ENCODE data around the gene FDX1.

The FDX1 gene

DNA sequence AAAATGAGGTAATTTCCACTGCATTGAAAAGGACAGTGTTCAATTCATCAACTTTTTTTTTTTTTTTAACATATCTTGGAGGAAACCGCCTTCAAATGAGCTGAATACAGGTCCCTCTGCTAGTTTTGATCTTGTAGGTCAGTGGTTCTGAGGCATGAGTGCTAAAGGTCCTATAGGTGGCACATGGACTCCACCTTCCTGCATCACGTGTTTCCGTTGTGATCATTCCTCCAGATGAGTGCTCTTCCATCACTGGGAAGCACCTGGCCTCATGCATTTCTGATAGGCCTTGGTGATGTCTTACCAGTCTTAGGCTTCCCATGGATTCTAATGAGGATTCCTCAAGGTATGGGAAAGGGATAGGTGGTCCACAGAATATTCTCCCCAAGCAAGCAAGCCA, 37.8 kb downstream of the FDX1 start:
- DNase-seq (ENCODE audit: low spot score): no peak

DNA sequence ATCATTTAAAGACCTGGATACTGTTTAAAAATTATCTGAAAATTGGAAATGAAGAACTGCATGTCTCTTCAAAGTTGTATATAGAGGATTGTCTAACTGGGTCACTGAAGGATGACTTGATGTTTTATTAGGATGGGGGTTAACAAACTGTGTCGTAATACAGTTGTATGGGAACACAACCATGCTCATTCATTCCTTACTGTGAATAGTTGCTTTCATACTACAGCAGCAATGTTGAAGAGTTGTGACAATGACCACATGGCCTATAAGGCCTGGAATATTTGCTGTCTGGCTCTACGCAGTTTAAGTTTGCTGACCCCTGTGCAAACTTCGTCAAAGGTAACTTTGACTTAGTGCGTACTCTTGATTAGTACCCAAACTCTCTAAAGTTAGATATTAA, 38.4 kb downstream of the FDX1 start:
- no peak for DNase-seq (ENCODE audit: low spot score)

DNA sequence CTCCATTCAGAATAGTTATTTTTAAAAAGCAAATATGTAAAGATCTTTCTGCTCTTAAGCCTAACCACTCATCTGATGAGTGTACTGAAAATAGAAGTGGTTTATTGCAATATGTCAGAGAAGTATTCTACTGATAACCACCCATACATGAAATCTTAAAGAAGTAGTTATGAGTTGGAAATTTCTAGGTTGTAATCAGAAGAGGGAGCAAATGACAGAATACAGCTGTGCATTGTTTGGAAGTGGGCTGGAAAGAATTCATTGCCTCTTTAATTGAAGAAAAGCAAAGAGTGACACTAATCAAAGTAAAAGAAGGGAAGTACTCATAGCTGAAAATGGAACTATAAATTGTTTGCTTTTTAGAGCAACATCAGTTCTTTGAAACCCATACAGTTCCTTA, 39.4 kb downstream of the FDX1 start:
- DNase-seq (ENCODE audit: low spot score): no peak

DNA sequence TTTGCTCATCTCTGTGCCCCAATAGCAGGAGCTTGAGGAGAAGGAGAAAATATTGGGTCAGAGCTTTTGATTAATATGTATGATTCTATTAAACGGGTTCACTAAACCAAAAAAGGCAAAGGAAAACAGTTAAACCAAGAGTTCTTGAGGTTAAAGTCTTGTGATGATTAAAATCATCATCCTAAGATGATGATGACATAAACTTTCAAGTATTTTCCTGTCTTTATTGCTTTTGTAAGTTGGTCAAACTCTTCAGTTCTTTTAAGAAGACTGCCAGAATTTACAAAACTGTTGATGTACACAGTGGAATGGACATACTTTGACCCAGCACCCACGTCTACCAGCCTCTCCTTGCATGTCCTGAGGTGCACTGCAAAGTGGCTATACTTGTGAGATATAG, 41.0 kb downstream of the FDX1 start:
- DNase-seq (ENCODE audit: low spot score): no peak

DNA sequence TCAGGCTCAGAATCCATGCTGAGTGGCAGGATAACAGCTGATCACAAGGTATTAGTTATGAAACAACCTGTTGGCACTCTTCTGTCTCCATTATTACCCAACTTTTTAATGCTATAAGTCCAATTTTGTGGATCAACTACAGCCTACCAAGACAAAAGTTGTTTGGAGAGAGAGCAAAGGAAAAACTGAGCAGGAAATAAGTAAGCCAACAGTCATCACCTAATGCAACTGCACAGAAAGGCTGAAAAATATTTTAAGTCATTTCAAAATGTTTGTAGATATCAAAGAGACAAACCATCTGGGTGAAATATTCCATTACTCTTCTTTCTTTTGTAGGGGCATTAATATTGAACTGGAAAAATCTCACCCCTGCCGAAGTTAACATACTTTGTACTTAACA, 41.6 kb downstream of the FDX1 start:
- DNase-seq (ENCODE audit: low spot score): no peak

DNA sequence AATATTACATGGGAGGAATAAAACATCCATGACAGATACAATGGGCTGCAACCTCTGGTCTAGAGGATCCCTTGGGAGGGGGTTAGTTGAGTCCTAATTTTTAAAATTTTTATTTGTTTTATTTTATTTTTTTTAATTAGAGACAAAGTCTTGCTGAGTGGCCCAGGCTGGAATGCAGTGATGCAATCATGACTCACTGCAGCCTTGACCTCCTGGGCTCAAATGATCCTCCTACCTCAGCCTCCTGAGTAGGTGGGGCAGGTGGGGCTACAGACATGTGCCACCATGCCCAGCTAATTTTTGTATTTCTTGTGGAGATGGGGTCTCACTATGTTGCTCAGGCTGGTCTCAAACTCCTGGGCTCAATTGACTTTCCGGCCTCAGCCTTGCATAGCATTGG, 43.1 kb downstream of the FDX1 start:
- no peak for DNase-seq (ENCODE audit: low spot score)

DNA sequence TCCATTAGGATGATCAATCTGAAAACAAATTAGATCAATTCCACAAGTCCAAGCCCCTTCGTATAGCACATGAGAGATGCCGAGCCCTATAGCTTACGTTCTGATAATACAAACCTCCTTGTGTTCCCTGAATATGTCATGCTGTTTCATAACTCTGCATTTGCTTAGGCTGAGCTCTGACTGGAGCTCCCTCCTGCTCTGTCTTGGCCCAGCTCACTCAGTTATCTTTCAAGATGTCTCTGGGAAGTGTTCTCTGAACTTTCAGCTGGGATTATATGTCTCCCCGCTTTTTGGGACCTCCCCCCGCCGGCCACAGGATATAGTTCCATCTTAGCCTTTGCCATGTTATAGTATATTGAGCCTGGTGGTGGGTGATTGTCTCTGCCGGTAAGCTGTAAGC, 44.0 kb downstream of the FDX1 start:
- no peak for DNase-seq (ENCODE audit: low spot score)

DNA sequence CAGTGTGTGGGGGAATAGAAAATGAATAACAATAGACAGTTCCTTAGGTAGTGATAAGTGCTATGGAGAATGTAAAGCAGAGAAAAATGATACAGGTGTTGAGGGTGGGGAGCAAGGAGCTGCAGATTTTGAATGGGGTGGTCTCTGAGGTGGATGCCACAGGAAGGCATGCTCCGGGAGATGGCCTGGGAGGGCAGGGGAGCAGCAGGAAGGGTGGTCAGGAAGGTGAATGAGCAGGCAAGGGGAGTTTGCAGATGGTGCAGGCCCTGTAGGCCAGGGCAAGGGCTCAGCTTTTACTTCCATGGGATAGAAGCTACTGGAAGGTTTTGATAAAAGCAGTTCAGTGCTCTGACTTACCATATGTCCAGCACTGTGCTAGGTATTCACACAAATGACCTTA, 44.8 kb downstream of the FDX1 start:
- DNase-seq (ENCODE audit: low spot score): no peak

DNA sequence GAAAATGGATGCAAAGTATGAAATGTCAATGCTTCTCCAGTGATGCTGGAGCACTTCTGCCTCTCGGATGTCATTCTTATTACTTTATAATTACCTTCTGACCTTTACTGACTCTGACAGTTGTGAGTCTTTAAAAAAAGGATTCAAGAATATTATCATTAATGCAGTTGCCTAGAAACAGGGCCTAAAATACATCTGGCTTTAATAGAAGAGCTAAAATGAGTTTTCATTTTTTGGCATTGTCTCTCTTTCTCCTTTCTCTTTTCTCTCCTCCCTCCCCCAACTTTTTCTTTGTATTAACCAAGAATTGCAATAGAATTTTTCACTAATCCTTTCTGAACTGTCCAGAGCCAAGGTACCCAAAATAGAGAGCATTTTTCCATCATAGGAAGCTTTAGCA, 45.9 kb downstream of the FDX1 start:
- DNase-seq (ENCODE audit: low spot score): no peak

DNA sequence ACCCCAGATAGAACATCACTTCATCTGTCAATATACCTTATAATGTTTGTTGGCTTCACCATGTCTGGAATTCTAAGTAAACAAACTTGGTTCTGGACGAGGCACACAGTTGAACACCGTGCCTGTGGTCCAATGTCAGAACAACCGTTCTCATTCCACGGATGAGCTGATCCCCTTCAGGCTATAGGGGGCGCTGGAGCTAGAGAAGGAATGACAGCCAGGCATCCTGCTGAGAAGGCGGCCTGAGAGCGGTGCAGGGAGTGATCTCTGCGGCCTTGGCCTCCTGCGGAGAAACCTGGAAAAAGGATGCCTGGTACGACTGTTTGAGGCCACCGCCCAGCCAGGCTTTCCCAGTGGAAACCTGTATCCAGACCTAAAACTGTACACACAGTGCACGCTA, 48.7 kb downstream of the FDX1 start:
- DNase-seq (ENCODE audit: low spot score): no peak

DNA sequence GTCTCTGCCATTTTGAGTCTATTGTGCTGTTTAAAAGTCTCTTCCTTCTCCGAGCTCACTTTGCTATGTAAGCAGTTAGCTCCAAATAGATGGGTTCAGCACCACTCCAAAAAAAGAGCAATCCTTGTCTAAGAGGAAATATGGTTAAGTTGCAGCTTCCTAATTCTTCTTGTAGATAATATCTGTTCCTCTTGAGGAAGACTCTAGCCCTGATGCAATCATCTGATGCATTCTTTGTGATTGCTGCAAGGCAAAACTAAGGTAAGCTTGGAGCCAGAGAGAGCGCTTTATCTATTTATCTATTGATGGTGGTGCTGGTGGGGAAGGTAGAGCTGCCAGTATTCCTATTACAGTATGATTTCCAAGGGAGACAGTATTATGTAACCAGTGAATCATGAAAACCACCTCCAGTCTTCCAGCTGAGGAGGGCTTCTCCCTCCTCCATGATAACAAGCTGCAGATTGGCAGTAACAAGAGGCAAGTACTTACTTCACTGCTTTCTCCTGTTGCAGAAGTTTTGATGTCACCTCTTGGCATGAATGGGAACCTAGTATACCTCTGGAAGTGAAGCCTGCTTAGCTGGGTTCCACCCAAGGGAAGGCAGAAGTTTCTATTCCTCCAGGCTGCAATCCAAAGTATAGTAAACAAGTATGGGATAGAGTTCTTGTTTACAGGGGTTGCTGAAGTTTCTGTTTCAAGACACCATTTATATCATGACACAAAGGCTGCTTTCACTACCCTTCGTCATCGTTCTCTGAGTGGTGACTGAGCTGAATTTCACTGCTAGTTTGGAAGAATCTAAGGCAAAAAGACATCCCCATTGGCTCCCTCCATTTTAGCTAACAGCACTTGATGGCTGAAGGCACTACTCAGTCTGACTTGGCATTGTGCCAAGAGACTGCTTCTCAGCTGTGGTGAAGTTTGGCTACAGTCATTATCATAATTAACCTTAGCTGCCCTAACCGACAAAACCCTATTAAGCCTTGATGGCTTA, 49.7 kb downstream of the FDX1 start:
- DNase-seq (ENCODE audit: low spot score): no peak

DNA sequence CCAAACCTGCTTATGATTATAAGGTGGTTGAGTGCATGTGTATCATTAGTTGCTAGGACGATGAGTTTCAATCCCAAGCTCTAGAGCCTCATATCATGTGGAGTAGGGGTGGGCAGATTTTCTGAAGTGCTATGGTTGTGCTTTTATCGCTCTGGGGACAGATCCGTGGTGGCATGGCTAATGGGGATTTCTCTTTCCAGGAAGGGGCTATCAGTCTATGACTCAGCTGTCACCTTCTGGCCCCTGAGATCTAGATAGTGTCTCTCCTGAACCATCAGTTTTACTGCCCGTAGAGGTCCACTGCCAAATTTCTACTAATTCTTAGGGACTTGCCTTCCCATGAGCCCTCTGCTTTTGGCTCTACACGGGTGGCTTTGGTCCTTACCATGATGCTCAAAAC, 51.8 kb downstream of the FDX1 start:
- DNase-seq (ENCODE audit: low spot score): no peak

DNA sequence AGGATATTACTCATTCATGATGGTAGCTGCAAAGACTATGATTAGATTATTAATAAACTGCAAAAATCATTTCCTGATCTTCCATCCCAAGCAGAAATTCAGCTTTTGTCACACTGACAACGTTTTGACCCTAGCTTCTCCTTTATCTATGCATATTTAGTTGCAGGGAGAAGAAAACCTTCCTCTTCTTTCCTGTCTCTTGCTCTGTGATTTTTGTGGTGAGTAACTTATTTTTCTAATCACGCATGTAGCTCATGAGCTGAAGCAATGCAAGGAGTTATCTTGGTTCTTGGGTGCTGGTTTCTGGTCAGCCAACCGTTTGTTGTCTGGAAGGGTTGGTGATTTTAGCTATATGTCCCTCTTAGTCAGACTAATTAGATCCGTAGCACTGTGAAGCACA, 56.4 kb downstream of the FDX1 start:
- no peak for DNase-seq (ENCODE audit: low spot score)

DNA sequence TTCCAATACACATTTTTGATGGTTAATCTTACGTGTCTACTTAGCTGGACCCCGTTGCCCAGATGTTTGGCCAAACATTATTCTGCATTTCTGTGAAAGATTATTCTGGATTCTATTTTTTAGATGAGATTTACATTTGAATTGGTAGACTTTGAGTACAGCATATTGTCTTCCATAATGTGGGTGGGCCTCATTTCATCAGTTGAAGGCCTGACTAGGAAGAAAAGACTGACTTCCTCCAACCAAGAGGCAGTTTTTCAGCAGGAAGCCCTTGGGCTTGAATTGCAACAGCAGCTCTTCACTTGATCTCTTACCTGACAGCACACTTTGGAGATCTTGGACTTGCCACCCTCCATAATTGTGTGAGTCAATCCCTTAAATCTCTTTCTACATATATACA, 58.7 kb downstream of the FDX1 start:
- DNase-seq (ENCODE audit: low spot score): no peak

DNA sequence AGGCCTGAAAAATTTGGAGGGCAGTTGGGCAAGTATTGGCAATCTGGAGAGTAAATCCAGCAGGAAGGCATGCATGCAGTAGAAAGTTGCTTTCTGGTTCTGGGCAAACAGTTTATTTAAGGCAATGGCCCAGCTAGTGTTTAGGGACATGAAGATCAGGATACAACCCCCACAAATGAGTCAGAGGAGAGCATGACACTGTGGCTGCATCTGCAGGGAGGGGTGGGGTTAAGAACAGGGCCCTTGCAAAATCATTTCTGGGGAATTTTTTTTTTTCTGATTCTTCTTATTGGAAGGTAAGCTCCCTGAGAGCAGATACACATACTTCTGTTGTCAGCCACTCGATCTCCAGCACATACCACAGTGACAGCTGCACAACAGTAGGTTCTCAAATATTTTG, 61.1 kb downstream of the FDX1 start:
- DNase-seq (ENCODE audit: low spot score): no peak

DNA sequence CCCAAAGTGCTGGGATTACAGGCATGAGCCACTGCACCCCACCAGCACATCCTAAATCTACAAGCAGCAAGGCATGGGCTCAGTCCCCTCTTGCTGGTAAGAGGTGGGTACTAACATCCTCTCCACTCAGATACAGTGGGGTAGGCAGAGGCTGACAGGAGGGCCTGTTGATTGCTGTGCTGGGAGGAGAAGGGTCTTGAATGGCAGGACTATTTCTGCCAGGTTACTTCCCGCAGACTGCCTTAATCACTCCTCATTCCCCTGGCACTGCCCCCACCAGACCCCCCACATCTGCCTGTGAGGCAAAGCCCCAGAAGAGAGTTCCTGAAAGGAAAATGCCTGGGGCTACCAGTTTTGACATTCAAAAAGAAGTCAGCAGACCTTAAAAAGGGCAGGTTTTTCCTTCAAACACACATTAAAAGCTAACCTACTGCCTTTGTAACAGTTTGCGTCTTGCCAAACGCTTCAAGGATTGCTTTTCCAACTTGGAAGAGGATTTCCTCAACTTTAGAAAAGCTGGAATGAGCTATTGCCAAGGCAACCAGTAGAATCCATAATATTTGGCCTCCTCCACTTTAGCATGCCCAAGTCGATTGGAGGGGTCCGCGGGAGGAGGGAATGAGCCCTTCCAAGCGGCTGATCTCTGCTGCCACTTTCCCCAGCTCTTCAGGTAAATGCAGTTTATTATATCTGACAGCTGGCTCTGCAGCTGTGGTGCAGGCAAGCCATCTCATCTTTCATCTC, 62.0 kb downstream of the FDX1 start:
- DNase-seq (ENCODE audit: low spot score): no peak

DNA sequence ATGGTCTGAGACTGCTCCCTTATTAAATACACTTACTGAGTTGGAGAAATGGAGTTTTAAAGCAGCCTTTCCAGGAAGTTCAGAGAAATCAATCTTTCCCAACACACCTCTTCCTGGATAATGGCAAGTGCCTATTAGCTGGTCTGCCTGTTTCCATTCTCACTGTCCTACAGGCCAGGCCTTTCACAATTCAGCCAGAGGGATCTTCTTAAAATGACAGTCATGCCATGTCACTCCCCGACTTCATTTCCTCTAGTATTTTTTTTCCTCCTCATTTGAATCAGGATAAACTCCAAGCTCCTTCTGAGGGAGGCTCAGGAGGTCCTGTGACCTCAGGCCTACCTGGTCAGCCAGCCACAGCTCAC, 62.6 kb downstream of the FDX1 start:
- no peak for DNase-seq (ENCODE audit: low spot score)

DNA sequence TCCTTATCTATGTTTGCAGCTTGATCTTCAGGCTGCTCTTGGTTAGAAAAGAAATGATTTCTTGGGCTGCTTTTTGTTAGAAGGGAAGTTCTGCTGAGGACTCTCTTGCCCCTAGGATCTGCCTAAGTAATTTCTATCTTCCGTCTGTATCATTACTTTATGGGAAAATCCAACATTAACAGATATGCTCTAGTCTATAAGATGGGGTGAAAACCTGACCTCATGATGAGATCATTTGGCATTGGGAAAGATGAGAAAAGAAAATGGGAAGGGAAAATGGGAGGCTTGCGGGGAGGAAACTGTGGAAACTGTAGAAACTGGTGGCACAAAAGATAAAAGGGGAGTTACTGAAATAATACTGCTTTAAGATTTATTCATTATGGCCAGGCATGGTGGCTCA, 63.6 kb downstream of the FDX1 start:
- no peak for DNase-seq (ENCODE audit: low spot score)

DNA sequence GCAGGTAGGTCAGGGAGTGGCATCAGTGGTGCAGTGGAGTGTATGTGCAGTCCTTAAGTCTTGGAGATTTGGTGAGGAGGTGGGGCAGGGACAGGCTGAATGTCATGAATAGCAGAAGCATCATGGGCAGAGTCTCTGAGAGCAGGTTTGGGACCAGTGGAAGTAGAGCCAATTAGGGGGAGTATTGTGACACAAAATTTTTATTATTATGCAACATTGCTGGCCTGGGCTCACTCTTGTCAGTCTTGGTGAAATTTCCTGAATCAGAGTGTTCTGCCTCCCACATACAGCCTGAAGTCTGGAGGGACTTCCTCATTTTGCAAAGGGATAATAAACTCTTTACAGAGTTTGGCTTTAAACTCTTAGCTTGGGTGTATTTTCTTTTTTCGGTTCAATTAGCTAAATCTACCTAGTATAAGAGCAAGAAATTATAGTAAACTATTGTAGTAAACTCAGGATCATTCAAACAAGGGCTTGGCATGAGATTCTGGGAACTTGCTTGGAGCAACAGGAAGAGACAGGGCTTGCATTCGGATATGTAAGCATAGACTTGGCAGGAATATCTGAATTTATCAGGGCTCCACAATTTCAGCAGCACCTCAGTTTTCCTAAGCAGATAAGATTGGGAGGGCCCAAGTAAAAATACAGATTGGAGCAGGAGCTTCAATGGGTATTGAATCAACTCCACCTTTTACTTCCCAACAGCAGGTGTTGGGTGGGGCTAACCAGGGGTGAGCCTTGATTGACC, 67.7 kb downstream of the FDX1 start:
- no peak for DNase-seq (ENCODE audit: low spot score)

DNA sequence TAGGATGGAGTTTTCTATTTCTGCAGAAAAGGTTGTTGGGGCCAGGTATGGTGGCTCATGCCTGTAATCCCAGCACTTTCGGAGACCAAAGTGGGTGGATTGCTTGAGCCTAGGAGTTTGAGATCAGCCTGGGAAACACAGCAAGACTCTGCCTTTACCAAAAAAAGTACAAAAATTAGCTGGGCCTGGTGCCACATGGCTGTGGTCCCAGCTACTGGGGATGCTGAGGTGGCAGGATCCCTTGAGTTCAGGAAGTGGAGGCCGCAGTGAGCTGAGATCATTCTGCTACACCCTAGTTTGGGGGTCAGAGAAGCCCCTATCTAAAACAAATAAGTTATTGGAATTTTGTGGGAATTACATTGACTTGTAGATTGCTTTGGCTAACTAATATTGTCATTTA, 71.7 kb downstream of the FDX1 start:
- DNase-seq (ENCODE audit: low spot score): no peak

DNA sequence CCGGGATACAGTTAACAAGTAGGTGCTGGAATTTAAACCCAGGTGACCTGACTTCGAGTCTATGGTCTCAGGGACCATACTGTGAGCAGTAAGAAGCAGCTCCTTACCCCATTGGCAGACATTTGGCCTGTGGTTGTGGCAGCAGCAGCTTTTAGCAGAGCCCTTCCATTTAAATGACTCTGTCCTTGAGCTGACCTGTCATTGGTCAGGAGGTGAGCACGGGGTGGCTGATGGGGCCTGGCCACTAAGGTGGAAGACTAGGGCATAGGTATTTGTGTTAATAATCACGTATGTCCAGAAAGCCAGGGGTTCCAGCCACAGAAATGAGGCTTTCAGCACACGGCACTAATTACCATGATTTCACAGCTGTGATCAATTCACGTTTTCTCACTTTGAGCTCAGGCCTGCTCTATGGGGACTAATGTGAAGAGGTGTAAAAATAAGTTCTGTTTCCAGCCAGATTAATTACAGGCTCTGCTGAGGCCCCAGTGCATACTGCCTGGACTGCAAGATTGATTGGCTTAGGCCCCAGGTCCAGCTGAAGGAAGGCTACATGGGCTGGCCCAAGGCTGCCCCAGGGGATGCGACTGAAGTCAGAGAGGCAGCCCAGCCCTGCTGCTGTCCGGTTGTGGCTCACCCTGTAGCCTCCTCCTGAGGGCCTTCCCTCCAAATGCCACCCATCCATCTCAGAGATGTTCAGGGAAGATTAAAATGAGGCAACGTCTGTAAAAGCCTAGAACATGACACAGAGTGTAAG, 76.0 kb downstream of the FDX1 start:
- no peak for DNase-seq (ENCODE audit: low spot score)

DNA sequence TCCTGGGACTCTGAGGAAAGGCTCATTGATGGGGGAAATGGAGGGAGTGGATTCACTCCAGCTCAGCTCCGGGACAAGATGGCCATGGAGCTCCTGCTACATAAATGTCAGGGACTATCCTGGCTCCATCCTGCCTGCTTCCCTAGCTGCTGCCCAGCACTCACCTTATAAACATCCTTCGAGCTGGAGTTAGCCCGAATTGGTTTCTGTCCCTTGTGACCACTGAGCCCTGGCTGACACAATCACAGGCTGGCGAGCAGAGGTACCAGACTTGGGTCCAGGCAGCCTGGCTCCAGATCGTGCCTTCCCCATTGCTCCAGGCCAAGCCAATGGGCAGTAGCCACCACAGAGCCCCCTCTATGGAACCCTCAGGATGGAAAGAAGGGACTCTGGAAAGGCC, 77.6 kb downstream of the FDX1 start:
- no peak for DNase-seq (ENCODE audit: low spot score)

All from germinal center (tissue), 1 donor.